Ishikawa (cell line): ENCODE results near the gene CASP2.

Experiments used
- CEBPB ChIP-seq: IDR thresholded peaks from 2 replicates; pipeline ENCODE4 v1.6.1; 2012
- EP300 ChIP-seq: IDR thresholded peaks from 2 replicates; pipeline ENCODE4 v1.6.1; 2012; ENCODE audit warnings: borderline replicate concordance
- FOXM1 ChIP-seq: IDR thresholded peaks from 2 replicates; pipeline ENCODE4 v1.6.1; 2012; ENCODE audit warnings: low read depth, borderline replicate concordance
- NFIC ChIP-seq: IDR thresholded peaks from 2 replicates; pipeline ENCODE4 v1.6.1; 2012
- RAD21 ChIP-seq: IDR thresholded peaks from 2 replicates; pipeline ENCODE4 v1.6.1; 2012; ENCODE audit warnings: low read depth
- TAF1 ChIP-seq: IDR thresholded peaks from 2 replicates; pipeline ENCODE4 v1.6.1; 2012; ENCODE audit warnings: low read depth, mild to moderate bottlenecking
- TCF12 ChIP-seq: IDR thresholded peaks from 2 replicates; pipeline ENCODE4 v1.6.1; 2012; ENCODE audit warnings: low read depth
- TF ChIP-seq, protein P1 (sequence below): IDR thresholded peaks from 2 replicates; pipeline ENCODE4 v1.6.1; 2012; ENCODE audit warnings: low read depth, mild to moderate bottlenecking
- TF ChIP-seq, protein P2 (sequence below): IDR thresholded peaks from 2 replicates; pipeline ENCODE4 v1.6.1; 2012

DNA sequence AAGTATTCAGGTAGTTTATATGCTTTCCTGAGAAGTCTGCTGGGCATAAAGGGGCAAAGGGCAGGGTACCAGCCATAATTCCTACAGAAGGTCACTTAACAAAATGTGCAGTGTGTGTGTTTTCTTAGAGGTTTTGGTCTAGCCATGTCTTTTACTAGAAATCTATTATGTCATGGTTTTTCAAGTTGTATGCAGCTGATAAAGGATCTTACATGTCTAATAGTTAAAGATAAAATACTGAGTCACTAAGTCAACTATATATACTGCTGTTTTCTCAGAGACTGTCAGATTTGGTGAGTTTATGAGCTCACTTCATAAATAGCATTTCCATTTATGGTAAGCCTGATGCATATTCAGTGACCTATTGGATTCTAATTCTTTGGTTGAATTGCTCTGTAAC is 7.7 kb downstream of the CASP2 start:
- TF ChIP-seq NFIC (no peak), FOXM1 (no peak), TCF12 (no peak), CEBPB (no peak), RAD21 (no peak), EP300 (no peak), TAF1 (no peak)
- TF ChIP-seq, protein P1, sequence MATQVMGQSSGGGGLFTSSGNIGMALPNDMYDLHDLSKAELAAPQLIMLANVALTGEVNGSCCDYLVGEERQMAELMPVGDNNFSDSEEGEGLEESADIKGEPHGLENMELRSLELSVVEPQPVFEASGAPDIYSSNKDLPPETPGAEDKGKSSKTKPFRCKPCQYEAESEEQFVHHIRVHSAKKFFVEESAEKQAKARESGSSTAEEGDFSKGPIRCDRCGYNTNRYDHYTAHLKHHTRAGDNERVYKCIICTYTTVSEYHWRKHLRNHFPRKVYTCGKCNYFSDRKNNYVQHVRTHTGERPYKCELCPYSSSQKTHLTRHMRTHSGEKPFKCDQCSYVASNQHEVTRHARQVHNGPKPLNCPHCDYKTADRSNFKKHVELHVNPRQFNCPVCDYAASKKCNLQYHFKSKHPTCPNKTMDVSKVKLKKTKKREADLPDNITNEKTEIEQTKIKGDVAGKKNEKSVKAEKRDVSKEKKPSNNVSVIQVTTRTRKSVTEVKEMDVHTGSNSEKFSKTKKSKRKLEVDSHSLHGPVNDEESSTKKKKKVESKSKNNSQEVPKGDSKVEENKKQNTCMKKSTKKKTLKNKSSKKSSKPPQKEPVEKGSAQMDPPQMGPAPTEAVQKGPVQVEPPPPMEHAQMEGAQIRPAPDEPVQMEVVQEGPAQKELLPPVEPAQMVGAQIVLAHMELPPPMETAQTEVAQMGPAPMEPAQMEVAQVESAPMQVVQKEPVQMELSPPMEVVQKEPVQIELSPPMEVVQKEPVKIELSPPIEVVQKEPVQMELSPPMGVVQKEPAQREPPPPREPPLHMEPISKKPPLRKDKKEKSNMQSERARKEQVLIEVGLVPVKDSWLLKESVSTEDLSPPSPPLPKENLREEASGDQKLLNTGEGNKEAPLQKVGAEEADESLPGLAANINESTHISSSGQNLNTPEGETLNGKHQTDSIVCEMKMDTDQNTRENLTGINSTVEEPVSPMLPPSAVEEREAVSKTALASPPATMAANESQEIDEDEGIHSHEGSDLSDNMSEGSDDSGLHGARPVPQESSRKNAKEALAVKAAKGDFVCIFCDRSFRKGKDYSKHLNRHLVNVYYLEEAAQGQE, result no peak
- TF ChIP-seq, protein P2, sequence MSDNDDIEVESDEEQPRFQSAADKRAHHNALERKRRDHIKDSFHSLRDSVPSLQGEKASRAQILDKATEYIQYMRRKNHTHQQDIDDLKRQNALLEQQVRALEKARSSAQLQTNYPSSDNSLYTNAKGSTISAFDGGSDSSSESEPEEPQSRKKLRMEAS, result no peak
